Omental fat pad (tissue), 4 donors: ENCODE data around the gene RNF215. TPM values are rescaled to one million over a fixed set of nuclear protein-coding genes. Genes with fewer than 3 reads are reported as not detected.
"Not testable (repeated sequence)": the region's sequence is repeated elsewhere in the genome, so short reads cannot be mapped to it uniquely, and the experiment has no call there.

Source experiments
- ATAC-seq: fragments of 150-250 bp; one replicate; pipeline ENCODE4 v1.9.1; 2016; ENCODE audit warnings: mild to moderate bottlenecking, moderate library complexity; ENCODE audit not compliant: low FRiP score
- DNase-seq: peaks from one replicate; pipeline ENCODE4 v3.0.0-alpha.2; 2019; ENCODE audit warnings: low spot score
- total RNA-seq, 4 donors: library from RNA; depleted of rRNA; stranded (reverse); fragments of >200 nt; gene quantifications; one replicate each; pipeline ENCODE4 v1.1.0, GENCODE V29; 2016
- TF ChIP-seq, protein P1 (sequence below), 3 donors: fragments of 450-650 bp; IDR thresholded peaks; one replicate each; pipeline ENCODE4 v1.5.1; 2016 to 2017; ENCODE audit warnings: antibody characterized with exemption in 3 of 3, mild to moderate bottlenecking in 3 of 3, moderate library complexity in 2 of 3

The RNF215 gene
- total RNA-seq, 4 donors from 2014 or later: 6.7 to 16.9 (median 11.8) TPM

DNA sequence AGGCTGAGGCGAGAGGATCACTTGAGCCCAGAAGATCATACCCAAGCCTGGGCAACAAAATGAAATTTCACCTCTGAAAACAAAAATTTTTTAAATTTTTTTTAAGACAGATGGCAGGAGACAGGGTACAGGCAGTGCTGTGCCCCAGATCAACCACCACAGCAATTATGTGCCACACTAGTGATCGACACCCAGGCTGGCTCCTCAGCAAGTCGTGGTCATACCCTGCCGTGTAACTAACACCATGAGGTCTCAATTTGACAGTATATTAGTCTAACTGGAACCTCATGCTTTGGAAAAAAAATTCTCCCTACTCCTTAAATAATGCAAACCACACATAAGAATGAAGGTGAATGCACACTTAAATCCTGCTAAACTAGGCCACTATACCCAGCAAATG lies 38.8 kb downstream of the RNF215 start:
- DNase-seq (no peak), ATAC-seq (no peak)
- TF ChIP-seq, protein P1, sequence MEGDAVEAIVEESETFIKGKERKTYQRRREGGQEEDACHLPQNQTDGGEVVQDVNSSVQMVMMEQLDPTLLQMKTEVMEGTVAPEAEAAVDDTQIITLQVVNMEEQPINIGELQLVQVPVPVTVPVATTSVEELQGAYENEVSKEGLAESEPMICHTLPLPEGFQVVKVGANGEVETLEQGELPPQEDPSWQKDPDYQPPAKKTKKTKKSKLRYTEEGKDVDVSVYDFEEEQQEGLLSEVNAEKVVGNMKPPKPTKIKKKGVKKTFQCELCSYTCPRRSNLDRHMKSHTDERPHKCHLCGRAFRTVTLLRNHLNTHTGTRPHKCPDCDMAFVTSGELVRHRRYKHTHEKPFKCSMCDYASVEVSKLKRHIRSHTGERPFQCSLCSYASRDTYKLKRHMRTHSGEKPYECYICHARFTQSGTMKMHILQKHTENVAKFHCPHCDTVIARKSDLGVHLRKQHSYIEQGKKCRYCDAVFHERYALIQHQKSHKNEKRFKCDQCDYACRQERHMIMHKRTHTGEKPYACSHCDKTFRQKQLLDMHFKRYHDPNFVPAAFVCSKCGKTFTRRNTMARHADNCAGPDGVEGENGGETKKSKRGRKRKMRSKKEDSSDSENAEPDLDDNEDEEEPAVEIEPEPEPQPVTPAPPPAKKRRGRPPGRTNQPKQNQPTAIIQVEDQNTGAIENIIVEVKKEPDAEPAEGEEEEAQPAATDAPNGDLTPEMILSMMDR (IDR thresholded peaks at IDR 0.05): no peak

DNA sequence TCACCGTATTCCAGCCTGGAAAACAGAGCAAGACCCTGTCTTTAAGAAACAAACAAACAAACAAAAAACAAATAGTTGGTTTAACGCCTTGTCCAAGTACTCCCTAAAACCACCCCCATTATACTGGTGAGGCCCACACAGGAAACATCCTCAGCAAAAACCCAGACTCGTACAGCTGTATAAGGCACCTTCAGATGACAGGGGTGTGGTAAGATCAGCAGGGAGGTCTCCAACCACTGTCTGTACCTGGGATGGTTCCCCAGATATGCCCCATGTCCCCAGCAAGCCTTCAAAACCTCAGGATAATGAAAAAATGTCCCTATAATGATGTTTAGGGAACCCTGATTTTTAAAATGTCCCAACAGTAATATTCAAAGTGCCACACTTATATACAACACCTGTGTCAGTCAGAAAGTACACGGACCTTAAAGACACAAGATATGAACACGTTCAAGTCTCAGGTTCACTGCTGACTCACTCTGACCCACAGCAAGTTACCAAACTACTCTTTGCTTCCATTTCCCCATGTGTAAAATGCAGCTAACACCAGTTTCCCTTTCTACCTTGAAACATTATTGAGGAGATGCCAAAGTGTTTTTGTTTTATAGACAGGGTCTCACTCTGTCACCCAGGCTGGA lies 39.8 kb downstream of the RNF215 start:
- ATAC-seq (no peak), DNase-seq (no peak)
- TF ChIP-seq, protein P1 (IDR thresholded peaks at IDR 0.05): no peak

GRCh38 chr22:30344447-30345200 lies 42.6 kb downstream of the RNF215 start:
- ATAC-seq: no peak
- DNase-seq: no peak
- TF ChIP-seq, protein P1 (IDR thresholded peaks at IDR 0.05): no peak

DNA sequence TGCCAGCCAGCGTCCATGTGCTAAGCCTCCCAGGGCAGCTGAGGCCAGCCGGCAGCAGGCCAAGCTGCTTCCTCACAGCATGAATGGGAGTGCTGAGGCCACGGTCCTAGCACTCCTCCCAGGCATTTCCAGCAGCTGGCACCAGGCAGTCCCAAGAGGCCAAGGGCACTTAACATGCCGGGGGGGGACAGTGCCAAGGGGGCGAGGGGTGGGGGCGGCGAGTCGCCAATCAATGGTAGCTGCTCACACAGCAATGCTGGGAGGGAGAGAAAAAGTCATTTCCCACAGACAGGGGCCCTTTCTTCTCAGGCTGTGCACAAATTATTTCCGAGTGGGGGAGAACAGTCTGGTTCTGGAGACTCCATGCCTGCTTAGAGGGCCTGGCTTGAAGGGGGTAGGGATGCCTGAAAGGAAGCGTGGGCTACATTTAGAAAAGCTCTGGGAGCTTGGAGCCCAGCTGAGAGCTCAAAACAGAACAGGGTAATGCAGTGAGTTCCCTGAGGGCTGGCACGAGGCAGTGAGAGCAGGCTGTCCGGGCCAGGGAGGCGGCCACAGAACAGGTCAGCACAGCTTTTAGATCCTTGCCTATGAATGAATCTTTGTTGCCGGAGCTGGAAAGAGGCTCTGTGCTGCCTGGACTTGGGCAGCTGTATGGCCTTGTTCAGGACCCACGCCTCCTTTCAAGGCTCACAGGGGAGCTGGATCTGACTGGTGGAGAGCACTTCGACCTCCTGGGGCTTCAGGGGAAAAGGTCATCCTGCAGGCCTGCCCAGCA lies 46.1 kb downstream of the RNF215 start:
- DNase-seq: no peak
- ATAC-seq: no peak
- TF ChIP-seq, protein P1 (IDR thresholded peaks at IDR 0.05): no peak

DNA sequence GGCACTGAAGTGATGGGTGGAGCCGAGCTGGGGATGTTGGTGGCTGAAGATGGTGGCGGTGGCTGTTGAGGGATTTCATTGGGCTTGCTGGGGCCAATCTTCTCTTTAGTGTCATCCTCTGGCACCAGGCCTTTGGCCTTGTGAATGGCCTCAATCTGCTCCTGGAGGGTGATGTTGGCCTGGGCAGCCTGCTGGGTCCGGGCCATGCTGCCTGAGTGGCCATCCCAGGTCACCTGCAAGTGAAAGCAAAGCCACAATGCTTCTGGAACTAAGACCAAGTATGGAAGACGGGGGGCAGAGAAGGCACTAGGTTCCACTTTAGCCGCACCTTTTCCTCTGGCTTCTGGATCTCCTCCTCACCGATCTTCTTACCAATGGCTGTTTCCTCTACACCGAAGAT lies 48.4 kb downstream of the RNF215 start:
- ATAC-seq: no peak
- TF ChIP-seq, protein P1 (IDR thresholded peaks at IDR 0.05): no peak
- no peak for DNase-seq

DNA sequence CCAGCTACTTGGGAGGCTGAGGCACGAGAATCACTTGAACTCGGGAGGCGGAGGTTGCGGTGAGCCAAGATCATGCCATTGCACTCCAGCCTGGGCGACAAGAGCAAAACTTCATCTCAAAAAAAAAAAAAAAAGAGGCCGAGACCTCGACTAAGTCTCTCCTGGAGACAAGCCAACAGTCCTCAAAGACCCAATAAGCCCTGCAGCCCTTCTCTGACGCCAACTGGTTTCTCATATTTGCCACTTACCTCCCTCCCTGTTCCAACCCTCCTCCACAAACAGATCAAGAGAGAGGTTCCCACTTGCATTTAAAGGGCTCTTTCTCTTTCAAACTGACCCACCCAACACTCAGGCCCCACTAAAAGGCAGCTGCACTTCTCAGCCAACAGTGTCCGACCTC lies 48.9 kb downstream of the RNF215 start:
- DNase-seq, ATAC-seq: not testable (repeated sequence)

- no peak for DNase-seq
Observed at GRCh38 chr22:30337461-30337778, 49.8 kb downstream of the RNF215 start.

More at GRCh38 chr22:30337461-30337778, 49.8 kb downstream of the RNF215 start:
- ATAC-seq: no peak
- TF ChIP-seq, protein P1 (IDR thresholded peaks at IDR 0.05): no peak
